Glutamatergic neuron (in vitro differentiated cells): ENCODE data around the gene BTBD9. TPM values are rescaled to one million over a fixed set of nuclear protein-coding genes. Genes with fewer than 3 reads are reported as not detected.
"Not testable (repeated sequence)": the region's sequence is repeated elsewhere in the genome, so short reads cannot be mapped to it uniquely, and the experiment has no call there.

Source experiments
- DNase-seq: peaks from one replicate; pipeline ENCODE4 v3.0.0; 2022
- H3K27ac Mint-ChIP-seq: one replicate; pipeline ENCODE4 v1.8.0; 2020; ENCODE audit warnings: mild to moderate bottlenecking, mixed read lengths, inconsistent platforms; ENCODE audit not compliant: unreplicated experiment
- H3K27me3 Mint-ChIP-seq: one replicate; pipeline ENCODE4 v1.8.0; 2020; ENCODE audit warnings: mild to moderate bottlenecking, moderate library complexity, mixed read lengths, inconsistent platforms; ENCODE audit not compliant: unreplicated experiment
- H3K36me3 Mint-ChIP-seq: one replicate; pipeline ENCODE4 v1.8.0; 2020; ENCODE audit warnings: mild to moderate bottlenecking, mixed read lengths, inconsistent platforms; ENCODE audit not compliant: unreplicated experiment
- H3K4me1 Mint-ChIP-seq: one replicate; pipeline ENCODE4 v1.8.0; 2020; ENCODE audit warnings: mild to moderate bottlenecking, low read depth, mixed read lengths, inconsistent platforms; ENCODE audit not compliant: unreplicated experiment
- H3K4me3 Mint-ChIP-seq: one replicate; pipeline ENCODE4 v1.8.0; 2020; ENCODE audit warnings: mild to moderate bottlenecking, mixed read lengths, inconsistent platforms; ENCODE audit not compliant: unreplicated experiment
- H3K9me3 Mint-ChIP-seq: one replicate; pipeline ENCODE4 v1.8.0; 2020; ENCODE audit warnings: mild to moderate bottlenecking, moderate library complexity, mixed read lengths, inconsistent platforms; ENCODE audit not compliant: unreplicated experiment
- CTCF ChIP-seq: fragments of 200-600 bp; sonication (generic); IDR thresholded peaks from one replicate; pipeline ENCODE4 v1.5.0; 2021; ENCODE audit not compliant: partially characterized antibody, unreplicated experiment
- total RNA-seq: library from RNA; stranded (reverse); fragmentation: NEBNext Ultra II Directional; extraction: Animal tissue kit (Norgen Biotek cat#: 25700); gene quantifications from one replicate; pipeline ENCODE4 v1.2.1, GENCODE V29; 2021; ENCODE audit not compliant: unreplicated experiment

The BTBD9 gene
- total RNA-seq, 1 donor from 2014 or later: 18.8 TPM

GRCh38 chr6:38134704-38135088 lies 505.0 kb downstream of the BTBD9 start:
- no peak overlapping the region for H3K27ac Mint-ChIP-seq

GRCh38 chr6:38133932-38134703 lies 505.6 kb downstream of the BTBD9 start:
- peaks cover 20% of the 10 kb centered on the region for H3K36me3 Mint-ChIP-seq
- no peak for DNase-seq
- no peak overlapping the region for H3K4me3 Mint-ChIP-seq
- no peak overlapping the region for H3K27ac Mint-ChIP-seq
- peaks cover 25% of the 10 kb centered on the region for H3K9me3 Mint-ChIP-seq
- peaks cover 10% of the 10 kb centered on the region for H3K27me3 Mint-ChIP-seq
- no peak for TF ChIP-seq CTCF
- peaks cover 37% of the 10 kb centered on the region for H3K4me1 Mint-ChIP-seq

More at GRCh38 chr6:38134704-38135088, 505.0 kb downstream of the BTBD9 start:
- Mint-ChIP-seq H3K4me3 (no peak overlapping the region), H3K9me3 (peaks cover 23% of the 10 kb centered on the region), H3K36me3 (peaks cover 18% of the 10 kb centered on the region), H3K27me3 (peaks cover 10% of the 10 kb centered on the region), H3K4me1 (peaks cover 38% of the 10 kb centered on the region)
- DNase-seq: no peak
- no peak for TF ChIP-seq CTCF

- Mint-ChIP-seq H3K4me1 (peaks cover 22% of the 10 kb centered on the region), H3K4me3 (no peak overlapping the region), H3K36me3 (peaks cover 18% of the 10 kb centered on the region), H3K27ac (no peak overlapping the region), H3K27me3 (peaks cover 10% of the 10 kb centered on the region), H3K9me3 (peaks cover 14% of the 10 kb centered on the region)
- TF ChIP-seq CTCF: no peak
- DNase-seq: no peak
These were observed 508.2 kb downstream of the BTBD9 start for GRCh38 chr6:38131527-38131965.

- Mint-ChIP-seq H3K27ac (no peak overlapping the region), H3K36me3 (peaks cover 31% of the 10 kb centered on the region), H3K4me3 (no peak overlapping the region), H3K27me3 (peaks cover 7% of the 10 kb centered on the region), H3K9me3 (peaks cover 11% of the 10 kb centered on the region), H3K4me1 (peaks cover 4% of the 10 kb centered on the region)
- no peak for DNase-seq
- TF ChIP-seq CTCF: no peak
These were observed 512.4 kb downstream of the BTBD9 start for GRCh38 chr6:38127284-38127683.

- H3K4me1 Mint-ChIP-seq, DNase-seq, H3K27me3 Mint-ChIP-seq, H3K4me3 Mint-ChIP-seq, H3K9me3 Mint-ChIP-seq, H3K27ac Mint-ChIP-seq: not testable (repeated sequence)
- peaks cover 24% of the 10 kb centered on the region for H3K36me3 Mint-ChIP-seq
These were observed 515.4 kb downstream of the BTBD9 start for GRCh38 chr6:38124224-38124926.
